MCF 10A (cell line): Measurements from ENCODE around the gene S100P. TPM values are rescaled to one million over a fixed set of nuclear protein-coding genes. Genes with fewer than 3 reads are reported as not detected.

Experiments used
- BruUV-seq: library from RNA; stranded (reverse); fragments of 400-500 nt; replicated peaks from 2 replicates; lab custom pipeline; 2021; lab: Mats Ljungman, UMichigan
- CTCF ChIA-PET: fragments of 300-600 bp; sonication (Branson Sonifier 250); formaldehyde crosslinking; extraction: SDS; loops from one replicate; lab custom pipeline; 2021; ENCODE audit warnings: antibody characterized with exemption, inconsistent platforms; lab: Yijun Ruan, JAX
- POLR2A ChIA-PET: fragments of 300-600, 350-650 bp; sonication (Branson Sonifier 250); formaldehyde crosslinking; extraction: SDS; loops from one replicate; lab custom pipeline; 2020; ENCODE audit warnings: antibody characterized with exemption, inconsistent platforms; lab: Yijun Ruan, JAX
- DNase-seq: peaks from one replicate; pipeline ENCODE4 v3.0.0-alpha.2; 2018; ENCODE audit not compliant: unreplicated experiment
- H3K27ac Mint-ChIP-seq: one replicate; pipeline ENCODE4 v1.8.0; 2022; ENCODE audit warnings: mild to moderate bottlenecking, low read depth, mixed read lengths; ENCODE audit not compliant: unreplicated experiment
- H3K27me3 Mint-ChIP-seq: one replicate; pipeline ENCODE4 v1.8.0; 2022; ENCODE audit warnings: mixed read lengths; ENCODE audit not compliant: insufficient read depth, unreplicated experiment
- H3K36me3 Mint-ChIP-seq: one replicate; pipeline ENCODE4 v1.8.0; 2022; ENCODE audit warnings: mild to moderate bottlenecking, moderate library complexity, mixed read lengths; ENCODE audit not compliant: insufficient read depth, unreplicated experiment
- H3K4me1 Mint-ChIP-seq: one replicate; pipeline ENCODE4 v1.8.0; 2022; ENCODE audit warnings: mixed read lengths; ENCODE audit not compliant: insufficient read depth, unreplicated experiment
- H3K4me3 Mint-ChIP-seq: one replicate; pipeline ENCODE4 v1.8.0; 2022; ENCODE audit warnings: mild to moderate bottlenecking, moderate library complexity, mixed read lengths; ENCODE audit not compliant: unreplicated experiment
- H3K9me3 Mint-ChIP-seq: one replicate; pipeline ENCODE4 v1.8.0; 2022; ENCODE audit warnings: mixed read lengths; ENCODE audit not compliant: unreplicated experiment
- intact Hi-C: fragments of 100-400 bp; cut with micrococcal nuclease; formaldehyde crosslinking; loops from 2 replicates; pipeline ENCODE4 v1.14.1; 2022
- total RNA-seq: library from RNA; stranded (reverse); gene quantifications from 2 replicates; pipeline ENCODE4 v1.2.3, GENCODE V29; 2022
- TF ChIP-seq, protein P1 (sequence below): fragments of 200-600 bp; IDR thresholded peaks from one replicate; pipeline ENCODE4 v1.8.0; 2022; ENCODE audit warnings: antibody characterized with exemption, mild to moderate bottlenecking; ENCODE audit not compliant: unreplicated experiment

S100P gene
- total RNA-seq, 1 experiment from 2014 or later, result 55.6 TPM

DNA sequence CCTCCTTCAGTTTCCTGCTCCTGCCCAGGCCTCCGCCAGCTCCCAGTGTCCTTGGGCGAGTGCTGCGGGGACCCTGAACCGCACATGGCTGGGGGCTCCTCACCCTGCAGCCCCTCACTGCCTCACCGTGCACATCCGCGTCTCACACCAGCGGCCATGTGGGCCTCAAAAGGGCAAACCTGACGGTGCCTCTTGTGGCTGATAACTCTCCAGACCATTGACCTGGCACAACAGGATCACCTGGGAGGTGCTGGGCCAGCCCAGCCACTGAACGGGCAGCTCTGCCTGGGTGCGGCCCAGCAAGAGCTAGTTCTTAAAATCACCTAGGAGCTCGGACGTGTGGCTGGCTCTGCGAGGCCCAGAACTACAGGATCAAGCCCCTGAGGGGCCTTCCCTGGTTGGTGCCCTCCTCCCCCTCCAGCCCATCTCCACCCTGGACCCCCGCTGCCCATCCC, 4.1 kb upstream of the S100P start:
- Mint-ChIP-seq H3K36me3 (no peaks in the 10 kb centered on the region), H3K27ac (peak overlapping the region; percentile 85), H3K4me1 (peaks cover 25% of the 10 kb centered on the region), H3K9me3 (no peaks in the 10 kb centered on the region), H3K4me3 (no peak overlapping the region), H3K27me3 (no peaks in the 10 kb centered on the region)
- DNase-seq, result no peak
- no TSS peak for BruUV-seq
- TF ChIP-seq, protein P1, sequence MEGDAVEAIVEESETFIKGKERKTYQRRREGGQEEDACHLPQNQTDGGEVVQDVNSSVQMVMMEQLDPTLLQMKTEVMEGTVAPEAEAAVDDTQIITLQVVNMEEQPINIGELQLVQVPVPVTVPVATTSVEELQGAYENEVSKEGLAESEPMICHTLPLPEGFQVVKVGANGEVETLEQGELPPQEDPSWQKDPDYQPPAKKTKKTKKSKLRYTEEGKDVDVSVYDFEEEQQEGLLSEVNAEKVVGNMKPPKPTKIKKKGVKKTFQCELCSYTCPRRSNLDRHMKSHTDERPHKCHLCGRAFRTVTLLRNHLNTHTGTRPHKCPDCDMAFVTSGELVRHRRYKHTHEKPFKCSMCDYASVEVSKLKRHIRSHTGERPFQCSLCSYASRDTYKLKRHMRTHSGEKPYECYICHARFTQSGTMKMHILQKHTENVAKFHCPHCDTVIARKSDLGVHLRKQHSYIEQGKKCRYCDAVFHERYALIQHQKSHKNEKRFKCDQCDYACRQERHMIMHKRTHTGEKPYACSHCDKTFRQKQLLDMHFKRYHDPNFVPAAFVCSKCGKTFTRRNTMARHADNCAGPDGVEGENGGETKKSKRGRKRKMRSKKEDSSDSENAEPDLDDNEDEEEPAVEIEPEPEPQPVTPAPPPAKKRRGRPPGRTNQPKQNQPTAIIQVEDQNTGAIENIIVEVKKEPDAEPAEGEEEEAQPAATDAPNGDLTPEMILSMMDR, result no peak
- ChIA-PET CTCF (interaction anchor here (0.5 to 2.0 kb wide), 6 partner anchors 14 to 81 kb away, joined by 3 to 17 read pairs (median 4); no protein-coding TSS in a partner anchor), POLR2A (interaction anchor here (1.3 to 2.4 kb wide), 3 partner anchors 11 to 20 kb away, joined by 5 to 22 read pairs (median 7); partner anchors contain the start of gene MRFAP1L1)
- intact Hi-C loops, result no loop called here

DNA sequence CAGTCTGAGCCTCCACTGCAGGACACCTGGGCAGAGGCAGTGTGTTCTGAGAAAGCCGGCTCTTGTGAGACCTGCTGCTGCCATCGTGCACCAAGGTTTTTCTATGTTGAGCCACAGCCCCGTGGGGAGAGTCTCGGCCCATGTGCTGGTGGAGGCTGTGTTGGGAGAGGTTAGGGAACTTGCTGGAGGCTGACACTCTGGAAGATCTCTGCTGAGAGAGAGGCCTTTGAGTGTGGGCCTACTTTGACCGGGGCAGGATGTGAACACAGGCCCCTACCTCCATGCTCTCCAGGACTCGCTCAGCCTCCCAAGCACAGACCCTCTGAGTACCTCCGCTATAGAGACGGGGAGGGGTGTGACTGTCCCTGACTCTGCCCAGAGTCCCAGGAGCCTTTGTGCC, 1.3 kb upstream of the S100P start:
- DNase-seq, result no peak
- TF ChIP-seq, protein P1, result no peak
- Mint-ChIP-seq H3K9me3 (no peaks in the 10 kb centered on the region), H3K4me1 (peaks cover 40% of the 10 kb centered on the region), H3K4me3 (no peak overlapping the region), H3K27ac (peak overlapping the region; percentile 60), H3K27me3 (no peaks in the 10 kb centered on the region), H3K36me3 (no peaks in the 10 kb centered on the region)
- CTCF ChIA-PET, result interaction anchor here (1.5 kb wide), 1 partner anchor 18 kb away, joined by 7 read pairs; a partner anchor contains a TSS
- POLR2A ChIA-PET, result interaction anchor here (5.9 kb wide), 1 partner anchor 18 kb away, joined by 79 read pairs; a partner anchor contains a TSS
- BruUV-seq, result no TSS peak
- intact Hi-C loops, result no loop called here

DNA sequence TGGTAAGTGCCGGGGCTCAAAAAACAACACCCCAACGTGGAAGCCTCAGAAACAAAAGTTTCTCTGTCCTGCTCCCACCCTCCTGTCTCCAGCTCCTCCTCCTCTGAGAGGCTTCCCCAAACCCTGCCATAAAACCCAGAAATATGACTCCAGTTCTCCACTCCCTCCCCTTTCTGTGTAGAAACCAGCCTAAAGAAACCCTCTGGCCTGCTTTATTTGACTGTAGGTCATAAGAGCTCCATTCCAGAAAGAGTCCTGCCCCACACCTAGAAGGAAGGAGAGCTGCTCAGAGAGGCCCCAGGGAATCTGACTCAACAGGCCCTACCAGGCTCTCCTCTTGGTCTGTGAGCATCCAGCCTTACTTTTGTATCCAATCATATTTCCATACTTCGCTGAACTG, 872 bp upstream of the S100P start:
- Mint-ChIP-seq H3K27me3 (no peaks in the 10 kb centered on the region), H3K4me3 (no peak overlapping the region), H3K36me3 (no peaks in the 10 kb centered on the region), H3K27ac (peak overlapping the region; percentile 60), H3K4me1 (peaks cover 40% of the 10 kb centered on the region), H3K9me3 (no peaks in the 10 kb centered on the region)
- ChIA-PET CTCF (interaction anchor here (0.8 to 1.5 kb wide), 2 partner anchors 18 to 378 kb away, joined by 4 to 7 read pairs; a partner anchor contains a TSS), POLR2A (interaction anchor here (5.9 kb wide), 1 partner anchor 18 kb away, joined by 79 read pairs; a partner anchor contains a TSS)
- no TSS peak for BruUV-seq
- TF ChIP-seq, protein P1, result no peak
- intact Hi-C loops, result no loop called here
- DNase-seq, result peak; percentile 13

DNA sequence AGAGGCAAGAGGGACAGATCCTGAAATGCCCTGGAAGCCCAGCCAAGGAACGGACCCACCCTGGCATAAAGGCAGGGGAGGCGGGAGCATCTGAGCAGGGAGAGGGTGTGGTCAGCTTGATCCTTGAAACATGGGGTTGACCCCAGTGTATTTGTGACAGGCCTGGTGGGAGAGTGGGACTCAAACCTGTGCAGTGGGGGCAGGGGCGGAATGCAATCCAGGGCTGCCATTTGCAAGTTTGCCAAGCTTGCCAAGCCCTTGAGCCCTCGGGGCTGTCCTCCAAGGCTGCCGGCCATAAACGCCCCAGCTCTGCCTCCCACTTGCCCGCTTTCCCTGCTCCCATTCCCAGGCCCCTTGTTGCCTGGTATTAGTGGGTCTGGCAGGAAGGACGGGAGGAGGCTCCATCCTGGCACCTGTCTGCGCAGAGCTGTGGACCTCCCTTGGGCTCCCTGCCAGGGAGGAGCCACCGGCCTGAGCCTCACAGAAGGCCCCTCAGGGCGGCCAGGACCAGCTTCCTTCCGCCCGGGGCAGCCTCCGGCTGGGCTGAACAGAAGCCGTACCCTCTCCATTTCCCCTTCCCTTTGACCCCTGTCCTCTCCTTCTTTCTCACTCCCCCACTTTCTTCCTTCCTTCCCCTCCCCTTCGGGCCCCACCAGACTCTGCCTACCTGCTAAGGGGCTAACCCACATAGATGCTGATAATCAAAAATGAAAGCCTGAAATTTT, 661 bp downstream of the S100P start:
- peaks cover 7% of the 10 kb centered on the region for H3K36me3 Mint-ChIP-seq
- H3K4me3 Mint-ChIP-seq, result peak overlapping the region; percentile 35
- TF ChIP-seq, protein P1, result no peak
- intact Hi-C loops, result loop anchor here (2.0 kb wide), 1 partner anchor 20 kb away; a partner anchor contains a TSS
- CTCF ChIA-PET, result interaction anchor here (1.0 kb wide), 1 partner anchor 19 kb away, joined by 5 read pairs; no protein-coding TSS in a partner anchor
- BruUV-seq, result TSS peak; percentile 68
- H3K27me3 Mint-ChIP-seq, result no peaks in the 10 kb centered on the region
- H3K27ac Mint-ChIP-seq, result peak overlapping the region; percentile 61
- DNase-seq, result no peak
- peaks cover 46% of the 10 kb centered on the region for H3K4me1 Mint-ChIP-seq
- H3K9me3 Mint-ChIP-seq, result no peaks in the 10 kb centered on the region
- POLR2A ChIA-PET, result interaction anchor here (0.6 to 5.9 kb wide), 5 partner anchors 14 to 1464 kb away, joined by 3 to 79 read pairs (median 23); partner anchors contain the start of genes ABLIM2, MRFAP1 and MRFAP1L1
